Gastroesophageal sphincter (tissue), 3 donors: ENCODE results near the gene HNRNPM.
"Not testable (repeated sequence)": the region's sequence is repeated elsewhere in the genome, so short reads cannot be mapped to it uniquely, and the experiment has no call there.

Experiments
- CTCF ChIP-seq, 4 experiments: fragments of 200-600 bp in 2 of 4; fragments of 450-650 bp in 2 of 4; sonication (generic) in 1 of 4; IDR thresholded peaks; one replicate each; pipeline ENCODE4 v1.5.1; 2017 to 2019; ENCODE audit warnings: antibody characterized with exemption in 4 of 4, mild to moderate bottlenecking in 2 of 4, moderate library complexity in 2 of 4
- POLR2A ChIP-seq, 2 donors: fragments of 450-650 bp; IDR thresholded peaks; one replicate each; pipeline ENCODE4 v1.6.1; 2017; ENCODE audit warnings: antibody characterized with exemption in 2 of 2, mild to moderate bottlenecking in 2 of 2, moderate library complexity in 1 of 2
- POLR2AphosphoS5 ChIP-seq: sonication (generic); formaldehyde crosslinking; IDR thresholded peaks from one replicate; pipeline ENCODE4 v1.6.1; 2017; ENCODE audit warnings: antibody characterized with exemption

GRCh38 chr19:8410718-8411117 lies 34.1 kb upstream of the HNRNPM start:
- TF ChIP-seq POLR2A (IDR thresholded peaks at IDR 0.05); POLR2AphosphoS5; CTCF (IDR thresholded peaks at IDR 0.05): not testable (repeated sequence)
